Measurements from ENCODE around the gene ALS2. TPM values are rescaled to one million over a fixed set of nuclear protein-coding genes. Genes with fewer than 3 reads are reported as not detected.

ALS2 gene
- polyA plus RNA-seq, 1 of the 3 experiments (the other 2 are of a cell fraction): 11.6 TPM

DNA sequence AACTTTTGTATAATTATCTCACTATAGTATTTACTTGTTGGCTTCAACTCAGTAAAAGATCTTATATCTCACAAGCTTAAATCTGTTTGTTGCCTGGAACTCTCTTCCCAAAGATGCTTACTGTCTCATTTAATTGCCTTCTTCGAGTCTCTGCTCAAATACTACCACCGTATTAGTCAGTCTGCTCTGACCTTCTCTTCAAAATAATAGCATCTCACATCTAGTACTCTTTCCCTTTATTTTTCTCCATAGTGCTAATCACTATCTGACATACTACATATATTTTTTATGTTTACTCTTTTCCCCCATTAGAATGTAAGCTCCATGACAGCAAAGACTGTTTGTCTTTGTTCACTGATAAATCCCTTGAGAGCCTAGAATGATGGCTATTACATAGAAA, 71.7 kb downstream of the ALS2 start:
- Histone ChIP-seq H3K4me2 (no peak overlapping the region), H3K79me2 (ENCODE audit: insufficient read depth) (no peaks in the 10 kb centered on the region), H3K27ac (ENCODE audit: low read depth in 2 of 2, low read length in 1 of 2) (peak overlapping the region in 1 of 2 experiments; percentile 26; a peak in 1 of 4 replicates), H3K9ac (no peak overlapping the region), H4K20me1 (ENCODE audit: insufficient read depth) (no peaks in the 10 kb centered on the region), H3K27me3 (ENCODE audit: insufficient read depth) (no peaks in the 10 kb centered on the region), H3F3A (replicated peaks; ENCODE audit: insufficient read depth) (peaks cover 13% of the 10 kb centered on the region), H3K4me1 (ENCODE audit: control insufficient read depth in 1 of 2, insufficient read depth in 2 of 2, low read depth in 1 of 2, low read length in 1 of 2) (peaks cover 0 to 22% of the 10 kb centered on the region in 2 experiments; a peak in 1 of 4 replicates), H3K9me2 (no peaks in the 10 kb centered on the region), H3K36me3 (replicated peaks in 1 of 2; ENCODE audit: control insufficient read depth in 1 of 2, insufficient read depth in 2 of 2, low read length in 1 of 2) (peaks cover 64 to 71% of the 10 kb centered on the region in 2 experiments), H3K4me3 (ENCODE audit: low read depth in 2 of 2, low read length in 1 of 2) (no peak overlapping the region), H2AFZ (ENCODE audit: low read depth) (no peak overlapping the region), H3K9me3 (no peaks in the 10 kb centered on the region)
- DNase-seq: no peak
- ChIA-PET CTCF (interaction anchor here (0.6 kb wide), 1 partner anchor 447 kb away, joined by 3 read pairs; no protein-coding TSS in a partner anchor), POLR2A (no interaction called here)
- 26% methylated on average over 2 of the region's 2 CpGs for WGBS (ENCODE audit: low lambda C conversion rate)
- TF ChIP-seq EZH2phosphoT487 (IDR thresholded peaks at IDR 0.05; ENCODE audit: borderline replicate concordance, low read depth) (no peak), TEAD4 (IDR thresholded peaks at IDR 0.05; ENCODE audit: borderline replicate concordance, insufficient read depth) (no peak), RCOR1 (IDR thresholded peaks at IDR 0.05; ENCODE audit: low read length) (no peak), FOSL2 (IDR thresholded peaks at IDR 0.05; ENCODE audit: borderline replicate concordance, low read depth) (no peak), FOXJ3 (CRISPR knock-in tag; IDR thresholded peaks at IDR 0.05) (no peak)
- TF ChIP-seq, protein P1, sequence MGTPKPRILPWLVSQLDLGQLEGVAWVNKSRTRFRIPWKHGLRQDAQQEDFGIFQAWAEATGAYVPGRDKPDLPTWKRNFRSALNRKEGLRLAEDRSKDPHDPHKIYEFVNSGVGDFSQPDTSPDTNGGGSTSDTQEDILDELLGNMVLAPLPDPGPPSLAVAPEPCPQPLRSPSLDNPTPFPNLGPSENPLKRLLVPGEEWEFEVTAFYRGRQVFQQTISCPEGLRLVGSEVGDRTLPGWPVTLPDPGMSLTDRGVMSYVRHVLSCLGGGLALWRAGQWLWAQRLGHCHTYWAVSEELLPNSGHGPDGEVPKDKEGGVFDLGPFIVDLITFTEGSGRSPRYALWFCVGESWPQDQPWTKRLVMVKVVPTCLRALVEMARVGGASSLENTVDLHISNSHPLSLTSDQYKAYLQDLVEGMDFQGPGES (IDR thresholded peaks at IDR 0.05; ENCODE audit: low read depth, low read length): no peak

DNA sequence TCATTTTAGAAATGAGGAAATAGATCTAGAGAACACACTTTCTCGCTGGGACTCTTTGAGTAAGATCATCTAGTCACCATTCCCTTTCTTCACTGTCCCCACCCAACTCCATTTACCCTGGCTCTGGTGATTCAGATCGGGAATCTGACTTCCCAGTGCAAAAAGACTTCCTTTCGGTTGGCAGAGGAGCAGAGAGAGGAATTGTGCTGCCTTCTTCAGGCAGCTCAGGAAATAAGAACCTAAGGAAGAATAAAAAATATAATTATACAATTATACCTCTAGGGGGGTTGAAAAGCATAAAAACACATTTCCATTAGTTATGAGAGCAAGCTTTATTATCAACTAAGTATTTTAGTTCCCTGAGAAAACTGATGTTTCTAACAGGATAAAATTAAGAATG, 73.0 kb downstream of the ALS2 start:
- H3K79me2 ChIP-seq (ENCODE audit: insufficient read depth): no peaks in the 10 kb centered on the region
- H3K4me3 ChIP-seq (ENCODE audit: low read depth in 2 of 2, low read length in 1 of 2): no peak overlapping the region
- TF ChIP-seq RAD21 (IDR thresholded peaks at IDR 0.05; ENCODE audit: low read length) (peak; percentile 44), NRF1 (IDR thresholded peaks at IDR 0.05; ENCODE audit: low read depth, low read length) (no peak), CTCF (IDR thresholded peaks at IDR 0.05) (peak; percentile 61)
- no peak overlapping the region for H3K4me2 ChIP-seq
- peaks cover 70 to 74% of the 10 kb centered on the region in 2 experiments for H3K36me3 ChIP-seq (replicated peaks in 1 of 2; ENCODE audit: control insufficient read depth in 1 of 2, insufficient read depth in 2 of 2, low read length in 1 of 2)
- WGBS (ENCODE audit: low lambda C conversion rate): 80% methylated on average over 3 of the region's 3 CpGs
- peaks cover 13% of the 10 kb centered on the region for H3F3A ChIP-seq (replicated peaks; ENCODE audit: insufficient read depth)
- H3K9ac ChIP-seq: peak overlapping the region; percentile 21; the same call in 1 of the 2 replicates
- no peak overlapping the region for H2AFZ ChIP-seq (ENCODE audit: low read depth)
- H3K27ac ChIP-seq (ENCODE audit: low read depth in 2 of 2, low read length in 1 of 2): peak overlapping the region in 1 of 2 experiments; percentile 32; a peak in 2 of 4 replicates
- H3K9me2 ChIP-seq: no peaks in the 10 kb centered on the region
- H3K4me1 ChIP-seq (ENCODE audit: control insufficient read depth in 1 of 2, insufficient read depth in 2 of 2, low read depth in 1 of 2, low read length in 1 of 2): peaks cover 0 to 23% of the 10 kb centered on the region in 2 experiments; a peak in 1 of 4 replicates
- H4K20me1 ChIP-seq (ENCODE audit: insufficient read depth): no peaks in the 10 kb centered on the region
- ChIA-PET POLR2A (interaction anchor here (0.6 kb wide), 1 partner anchor 9 kb away, joined by 3 read pairs; no protein-coding TSS in a partner anchor), CTCF (no interaction called here)
- H3K9me3 ChIP-seq: no peaks in the 10 kb centered on the region
- no peaks in the 10 kb centered on the region for H3K27me3 ChIP-seq (ENCODE audit: insufficient read depth)
- no peak for DNase-seq
